ENCODE measurements around the gene AMPH. TPM values are rescaled to one million over a fixed set of nuclear protein-coding genes. Genes with fewer than 3 reads are reported as not detected.
A peak's percentile ranks its signal among the peaks of the same experiment; 100 is the strongest.
"Not testable (repeated sequence)": the region's sequence is repeated elsewhere in the genome, so short reads cannot be mapped to it uniquely, and the experiment has no call there.

AMPH gene
- total and polyA plus RNA-seq, 8 donors, result 0.22 to 6.8 (median 1.3) TPM

- DNase-seq, result peak in 2 of 6 donors; percentile 9 to 21
- no peak overlapping the region for H3K4me3 ChIP-seq
- 51% methylated on average over 11 of the region's 11 CpGs for WGBS, 2 donors
- H3K36me3 ChIP-seq, result no peaks in the 10 kb centered on the region
- H3K27ac ChIP-seq, result peak overlapping the region in 1 of 4 donors; percentile 18
- no peak for FAIRE-seq
- no peaks in the 10 kb centered on the region for H3K9me3 ChIP-seq
- intact Hi-C loops (cut with DNase I), result no loop called here
- no peaks in the 10 kb centered on the region for H3K27me3 ChIP-seq
- peak; percentile 53 to 84 (median 74) for ATAC-seq
- no peak for TF ChIP-seq CTCF (IDR thresholded peaks at IDR 0.05)
- no peaks in the 10 kb centered on the region for H3K4me1 ChIP-seq
Measured at GRCh38 chr7:38584443-38585210, 46.5 kb downstream of the AMPH start.

GRCh38 chr7:38580485-38580884, 50.7 kb downstream of the AMPH start:
- no peak overlapping the region for H3K4me3 ChIP-seq
- no peaks in the 10 kb centered on the region for H3K4me1 ChIP-seq
- FAIRE-seq (no peak), DNase-seq (no peak), ATAC-seq (no peak)
- no peaks in the 10 kb centered on the region for H3K36me3 ChIP-seq
- H3K9me3 ChIP-seq, result no peaks in the 10 kb centered on the region
- no peak overlapping the region for H3K27ac ChIP-seq
- H3K27me3 ChIP-seq, result no peaks in the 10 kb centered on the region
- TF ChIP-seq CTCF (IDR thresholded peaks at IDR 0.05), result no peak
- intact Hi-C loops (cut with DNase I), result no loop called here
- WGBS, 2 donors, result 55 to 59% methylated on average over 5 of the region's 5 CpGs

- H3K27me3 ChIP-seq, result no peaks in the 10 kb centered on the region
- intact Hi-C loops (cut with DNase I), result no loop called here
- no peaks in the 10 kb centered on the region for H3K36me3 ChIP-seq
- H3K27ac ChIP-seq, result no peak overlapping the region
- TF ChIP-seq CTCF (IDR thresholded peaks at IDR 0.05), result no peak
- H3K4me1 ChIP-seq, result no peaks in the 10 kb centered on the region
- no peak overlapping the region for H3K4me3 ChIP-seq
- 32% methylated on average over 5 of the region's 5 CpGs for WGBS, 2 donors
- ATAC-seq, result no peak
- no peak for DNase-seq
- H3K9me3 ChIP-seq, result no peaks in the 10 kb centered on the region
- FAIRE-seq, result no peak
Measured at GRCh38 chr7:38574086-38574485, 57.1 kb downstream of the AMPH start.

DNA sequence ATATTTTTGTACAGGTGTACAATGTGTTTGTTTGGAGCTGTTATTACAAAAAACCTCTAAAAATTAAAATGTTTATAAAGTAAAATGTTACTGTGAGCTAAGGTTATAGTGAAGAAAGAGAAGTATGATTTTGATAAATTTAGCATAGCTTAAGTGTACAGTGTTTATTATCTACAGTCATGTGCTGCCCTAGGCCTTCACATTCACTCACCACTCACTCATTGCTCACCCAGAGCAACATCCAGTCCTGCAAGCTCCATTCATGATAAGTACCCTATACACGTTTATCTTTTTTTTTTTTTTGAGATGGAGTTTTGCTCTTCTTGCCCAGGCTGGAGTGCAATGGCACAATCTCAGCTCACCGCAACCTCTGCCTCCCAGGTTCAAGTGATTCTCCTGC, 59.6 kb downstream of the AMPH start:
- intact Hi-C loops (cut with DNase I); FAIRE-seq; ATAC-seq; H3K36me3 ChIP-seq; H3K4me1 ChIP-seq; DNase-seq; H3K9me3 ChIP-seq; H3K27me3 ChIP-seq; H3K27ac ChIP-seq; H3K4me3 ChIP-seq: not testable (repeated sequence)
- WGBS, 2 donors, result 59 to 69% methylated on average over 2 of the region's 2 CpGs

DNA sequence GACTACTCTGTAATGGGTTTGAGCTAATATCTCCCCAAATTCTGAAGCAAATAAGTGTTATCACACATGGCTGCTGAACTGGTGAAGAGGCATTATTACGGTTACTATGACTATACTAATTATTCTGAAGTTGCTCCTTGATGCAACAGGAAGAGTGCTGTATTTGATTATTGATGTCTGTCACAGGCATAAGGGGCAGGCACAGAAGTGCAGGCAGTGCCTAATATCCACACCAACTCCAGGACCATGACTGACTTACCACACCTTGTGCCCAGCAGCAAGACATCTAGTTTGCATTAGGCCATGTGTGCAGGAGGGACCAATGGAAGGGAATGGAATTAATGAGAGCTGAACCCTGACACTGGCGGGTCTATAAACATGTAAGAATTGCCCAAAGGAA, 62.7 kb downstream of the AMPH start:
- H3K36me3 ChIP-seq, result no peaks in the 10 kb centered on the region
- DNase-seq, result no peak
- TF ChIP-seq CTCF (IDR thresholded peaks at IDR 0.05), result no peak
- no peak overlapping the region for H3K4me3 ChIP-seq
- no peak overlapping the region for H3K27ac ChIP-seq
- FAIRE-seq, result no peak
- H3K4me1 ChIP-seq, result no peaks in the 10 kb centered on the region
- H3K9me3 ChIP-seq, result no peaks in the 10 kb centered on the region
- ATAC-seq, result no peak
- WGBS, 2 donors, result 58 to 74% methylated on average over 2 of the region's 2 CpGs
- intact Hi-C loops (cut with DNase I), result no loop called here
- H3K27me3 ChIP-seq, result no peaks in the 10 kb centered on the region
